ENCODE measurements around the gene MDGA2. TPM values are rescaled to one million over a fixed set of nuclear protein-coding genes. Genes with fewer than 3 reads are reported as not detected.

MDGA2 gene
- polyA plus RNA-seq, 1 experiment: not detected

GRCh38 chr14:47526591-47527244, 148.7 kb downstream of the MDGA2 start:
- POLR2A ChIA-PET: no interaction called here

DNA sequence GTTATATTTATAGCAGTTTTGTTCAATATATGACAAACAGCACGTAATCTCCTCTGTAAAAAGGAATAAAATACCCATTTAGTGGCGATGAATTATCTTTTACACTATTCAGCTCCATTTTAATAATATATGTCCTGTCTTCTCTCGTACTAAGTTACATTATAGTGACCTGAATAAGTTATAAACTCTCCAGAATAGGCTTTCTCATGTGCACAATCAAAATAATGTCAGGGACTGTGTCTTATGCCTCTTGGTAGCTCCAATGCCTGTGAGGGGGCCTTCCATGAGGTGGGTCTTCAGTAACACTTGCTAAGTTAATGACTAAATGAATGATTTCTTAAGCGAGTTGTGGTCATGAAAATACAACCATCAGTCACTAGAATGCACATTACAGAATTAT, 150.9 kb downstream of the MDGA2 start:
- peaks cover 9% of the 10 kb centered on the region; the same call in 1 of the 2 replicates for H3K9me3 ChIP-seq (ENCODE audit: control insufficient read depth, insufficient read depth, low read length)
- no peak for DNase-seq (ENCODE audit: low read depth, low spot score)
- no peak overlapping the region for H3K4me3 ChIP-seq (ENCODE audit: low read depth, low read length)
- H3K27me3 ChIP-seq (ENCODE audit: control insufficient read depth, insufficient read depth, low read length): no peaks in the 10 kb centered on the region
- TF ChIP-seq, protein P1, sequence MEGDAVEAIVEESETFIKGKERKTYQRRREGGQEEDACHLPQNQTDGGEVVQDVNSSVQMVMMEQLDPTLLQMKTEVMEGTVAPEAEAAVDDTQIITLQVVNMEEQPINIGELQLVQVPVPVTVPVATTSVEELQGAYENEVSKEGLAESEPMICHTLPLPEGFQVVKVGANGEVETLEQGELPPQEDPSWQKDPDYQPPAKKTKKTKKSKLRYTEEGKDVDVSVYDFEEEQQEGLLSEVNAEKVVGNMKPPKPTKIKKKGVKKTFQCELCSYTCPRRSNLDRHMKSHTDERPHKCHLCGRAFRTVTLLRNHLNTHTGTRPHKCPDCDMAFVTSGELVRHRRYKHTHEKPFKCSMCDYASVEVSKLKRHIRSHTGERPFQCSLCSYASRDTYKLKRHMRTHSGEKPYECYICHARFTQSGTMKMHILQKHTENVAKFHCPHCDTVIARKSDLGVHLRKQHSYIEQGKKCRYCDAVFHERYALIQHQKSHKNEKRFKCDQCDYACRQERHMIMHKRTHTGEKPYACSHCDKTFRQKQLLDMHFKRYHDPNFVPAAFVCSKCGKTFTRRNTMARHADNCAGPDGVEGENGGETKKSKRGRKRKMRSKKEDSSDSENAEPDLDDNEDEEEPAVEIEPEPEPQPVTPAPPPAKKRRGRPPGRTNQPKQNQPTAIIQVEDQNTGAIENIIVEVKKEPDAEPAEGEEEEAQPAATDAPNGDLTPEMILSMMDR (IDR thresholded peaks at IDR 0.05; ENCODE audit: low read depth, low read length): no peak
- CTCF ChIA-PET: no interaction called here
- no peak overlapping the region for H3K27ac ChIP-seq (ENCODE audit: low read depth, low read length)
- POLR2A ChIA-PET: no interaction called here

More at GRCh38 chr14:47526591-47527244, 148.7 kb downstream of the MDGA2 start:
- Histone ChIP-seq H3K27me3 (ENCODE audit: control insufficient read depth, insufficient read depth, low read length) (no peaks in the 10 kb centered on the region), H3K27ac (ENCODE audit: low read depth, low read length) (no peak overlapping the region), H3K4me3 (ENCODE audit: low read depth, low read length) (no peak overlapping the region), H3K9me3 (ENCODE audit: control insufficient read depth, insufficient read depth, low read length) (peaks cover 12% of the 10 kb centered on the region)
- TF ChIP-seq, protein P1 (IDR thresholded peaks at IDR 0.05; ENCODE audit: low read depth, low read length): no peak
- CTCF ChIA-PET: no interaction called here
- DNase-seq (ENCODE audit: low read depth, low spot score): no peak

DNA sequence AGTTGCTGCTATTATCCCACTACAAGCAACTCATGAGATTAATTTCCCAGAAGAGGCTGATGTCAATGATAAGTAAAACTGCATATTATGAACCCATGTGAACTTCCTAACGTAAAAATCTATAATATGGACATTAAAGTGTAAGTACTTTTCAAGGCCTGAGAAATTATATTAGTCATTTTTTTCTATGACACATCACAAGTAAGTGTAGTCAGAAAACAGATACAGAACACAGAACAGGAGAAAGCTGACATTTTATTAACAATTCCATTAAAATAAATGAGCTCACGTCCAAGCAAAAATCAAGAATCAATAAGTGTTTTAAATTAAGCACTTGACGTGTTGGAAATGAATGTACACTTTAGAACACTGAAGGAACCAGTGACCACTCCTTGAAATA, 155.0 kb downstream of the MDGA2 start:
- no peak for DNase-seq (ENCODE audit: low read depth, low spot score)
- POLR2A ChIA-PET: no interaction called here

DNA sequence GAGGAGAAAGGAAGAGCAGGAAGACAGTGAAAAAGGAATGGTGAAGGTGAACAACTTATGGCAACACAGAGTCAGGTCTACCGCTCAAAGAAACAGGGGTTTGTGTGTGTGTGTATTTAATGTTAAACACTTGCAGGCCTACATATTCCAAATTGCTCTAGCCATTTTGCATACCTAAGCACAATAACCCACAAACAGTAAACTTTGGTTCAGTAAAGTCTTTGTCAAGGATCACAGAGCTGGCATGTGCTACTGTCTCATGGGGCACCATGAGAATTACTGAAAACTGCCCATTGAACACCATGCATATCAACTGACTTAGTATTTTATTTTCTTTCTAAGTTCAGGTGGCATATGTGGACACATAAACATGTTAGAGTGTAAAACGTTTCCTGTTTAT, 163.6 kb downstream of the MDGA2 start:
- DNase-seq (ENCODE audit: low read depth, low spot score): no peak
- H3K9me3 ChIP-seq (ENCODE audit: control insufficient read depth, insufficient read depth, low read length): peaks cover 2% of the 10 kb centered on the region; the same call in 1 of the 2 replicates
- ChIA-PET CTCF (no interaction called here), POLR2A (no interaction called here)
- H3K27ac ChIP-seq (ENCODE audit: low read depth, low read length): no peak overlapping the region
- TF ChIP-seq, protein P1 (IDR thresholded peaks at IDR 0.05; ENCODE audit: low read depth, low read length): no peak
- no peak overlapping the region for H3K4me3 ChIP-seq (ENCODE audit: low read depth, low read length)
- no peaks in the 10 kb centered on the region for H3K27me3 ChIP-seq (ENCODE audit: control insufficient read depth, insufficient read depth, low read length)

More for the DNA sequence above, 155.0 kb downstream of the MDGA2 start:
- Histone ChIP-seq H3K27me3 (ENCODE audit: control insufficient read depth, insufficient read depth, low read length) (no peaks in the 10 kb centered on the region), H3K27ac (ENCODE audit: low read depth, low read length) (no peak overlapping the region), H3K9me3 (ENCODE audit: control insufficient read depth, insufficient read depth, low read length) (0 out of 2 replicates have a peak, but pooled peaks cover 2% of the 10 kb centered on the region), H3K4me3 (ENCODE audit: low read depth, low read length) (no peak overlapping the region)
- CTCF ChIA-PET: no interaction called here
- TF ChIP-seq, protein P1 (IDR thresholded peaks at IDR 0.05; ENCODE audit: low read depth, low read length): no peak

DNA sequence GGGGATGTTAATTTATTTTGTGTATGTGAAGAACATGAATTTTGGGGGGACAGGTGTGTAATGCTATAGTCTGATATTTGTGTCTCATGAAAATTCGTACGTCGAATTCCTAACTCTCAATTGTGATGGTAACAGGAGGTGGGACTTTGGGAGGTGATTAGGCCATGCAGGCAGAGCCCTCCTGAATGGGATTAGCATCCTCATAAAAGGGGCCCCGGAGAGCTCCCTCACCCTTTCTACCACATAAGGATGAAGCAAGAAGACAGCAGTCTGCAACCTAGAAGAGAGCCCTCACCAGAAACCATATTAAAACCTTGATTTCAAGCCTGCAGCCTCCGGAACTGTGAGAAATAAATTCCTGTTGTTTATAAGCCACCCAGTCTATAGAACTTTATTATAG, 165.4 kb downstream of the MDGA2 start:
- TF ChIP-seq, protein P1 (IDR thresholded peaks at IDR 0.05; ENCODE audit: low read depth, low read length): no peak
- no peaks in the 10 kb centered on the region for H3K27me3 ChIP-seq (ENCODE audit: control insufficient read depth, insufficient read depth, low read length)
- H3K9me3 ChIP-seq (ENCODE audit: control insufficient read depth, insufficient read depth, low read length): peaks cover 6% of the 10 kb centered on the region
- H3K4me3 ChIP-seq (ENCODE audit: low read depth, low read length): no peak overlapping the region
- no peak for DNase-seq (ENCODE audit: low read depth, low spot score)
- POLR2A ChIA-PET: no interaction called here
- CTCF ChIA-PET: no interaction called here
- H3K27ac ChIP-seq (ENCODE audit: low read depth, low read length): no peak overlapping the region

Measured in AG04450 (cell line).